GM19467 (cell line): Measurements from ENCODE around the gene PAWR.
"Not testable (repeated sequence)": the region's sequence is repeated elsewhere in the genome, so short reads cannot be mapped to it uniquely, and the experiment has no call there.

ENCODE experiments used
- ATAC-seq: cut with Tn5 transposase; IDR thresholded peaks from one replicate; pipeline ENCODE4 v1.9.1; 2021; ENCODE audit warnings: mild to moderate bottlenecking, moderate library complexity; ENCODE audit not compliant: unreplicated experiment

PAWR gene

GRCh38 chr12:79596719-79597350 is 93.9 kb downstream of the PAWR start:
- ATAC-seq: no peak

- no peak for ATAC-seq
Observed at GRCh38 chr12:79595273-79595672, 95.5 kb downstream of the PAWR start.

GRCh38 chr12:79592865-79593264 is 97.9 kb downstream of the PAWR start:
- no peak for ATAC-seq

GRCh38 chr12:79591988-79592387 is 98.8 kb downstream of the PAWR start:
- ATAC-seq: no peak

- ATAC-seq: no peak
Observed at GRCh38 chr12:79590751-79591150, 100.0 kb downstream of the PAWR start.

GRCh38 chr12:79587368-79587767 is 103.4 kb downstream of the PAWR start:
- ATAC-seq: no peak

- ATAC-seq: no peak
Observed at GRCh38 chr12:79585147-79585546, 105.6 kb downstream of the PAWR start.

- ATAC-seq: no peak
Observed at GRCh38 chr12:79573820-79574219, 116.9 kb downstream of the PAWR start.

GRCh38 chr12:79569679-79570078 is 121.1 kb downstream of the PAWR start:
- ATAC-seq: no peak

- ATAC-seq: no peak
Observed at GRCh38 chr12:79567175-79567563, 123.6 kb downstream of the PAWR start.

- no peak for ATAC-seq
Observed at GRCh38 chr12:79566452-79567174, 124.2 kb downstream of the PAWR start.

GRCh38 chr12:79564727-79565350 is 125.9 kb downstream of the PAWR start:
- ATAC-seq: not testable (repeated sequence)

GRCh38 chr12:79563021-79563740 is 127.6 kb downstream of the PAWR start:
- ATAC-seq: no peak

GRCh38 chr12:79561401-79562132 is 129.2 kb downstream of the PAWR start:
- no peak for ATAC-seq

- ATAC-seq: no peak
Observed at GRCh38 chr12:79560225-79560889, 130.4 kb downstream of the PAWR start.

GRCh38 chr12:79559591-79559990 is 131.2 kb downstream of the PAWR start:
- no peak for ATAC-seq

- no peak for ATAC-seq
Observed at GRCh38 chr12:79558924-79559469, 131.8 kb downstream of the PAWR start.

- no peak for ATAC-seq
Observed at GRCh38 chr12:79557690-79558315, 133.0 kb downstream of the PAWR start.
